Lower lobe of right lung (tissue), 2 donors: ENCODE data around the gene EFHC1. TPM values are rescaled to one million over a fixed set of nuclear protein-coding genes. Genes with fewer than 3 reads are reported as not detected.
"Not testable (repeated sequence)": the region's sequence is repeated elsewhere in the genome, so short reads cannot be mapped to it uniquely, and the experiment has no call there.

ENCODE experiments used
- ATAC-seq, 2 donors: fragments of 200-7000 bp; cut with Tn5 transposase; one replicate each; pipeline ENCODE4 v1.9.1; 2020 to 2022; ENCODE audit warnings: mild to moderate bottlenecking in 2 of 2, moderate library complexity in 2 of 2
- DNase-seq: peaks from one replicate; pipeline ENCODE4 v3.0.0-alpha.2; 2020
- H3K27ac ChIP-seq: fragments of 200-600 bp; one replicate; pipeline ENCODE4 v1.8.0; 2022
- H3K27me3 ChIP-seq: fragments of 200-600 bp; one replicate; pipeline ENCODE4 v1.8.0; 2022; ENCODE audit warnings: low read depth
- H3K36me3 ChIP-seq: fragments of 200-600 bp; one replicate; pipeline ENCODE4 v1.8.0; 2022; ENCODE audit warnings: mild to moderate bottlenecking
- H3K4me1 ChIP-seq: fragments of 200-600 bp; one replicate; pipeline ENCODE4 v1.8.0; 2022
- H3K4me3 ChIP-seq: fragments of 200-600 bp; one replicate; pipeline ENCODE4 v1.8.0; 2022; ENCODE audit warnings: mild to moderate bottlenecking
- H3K9me3 ChIP-seq: fragments of 200-600 bp; one replicate; pipeline ENCODE4 v1.8.0; 2022
- CTCF ChIP-seq: fragments of 200-600 bp; IDR thresholded peaks from one replicate; pipeline ENCODE4 v1.8.0; 2022; ENCODE audit warnings: antibody characterized with exemption, mild to moderate bottlenecking
- intact Hi-C: fragments of 100-400 bp; cut with DNase I; formaldehyde crosslinking; loops from one replicate; pipeline ENCODE4 v1.11.0; 2022
- total RNA-seq: library from RNA; stranded (reverse); fragmentation: NEBNext Ultra II Directional; extraction: Animal tissue kit (Norgen Biotek cat#: 25700); gene quantifications from one replicate; pipeline ENCODE4 v1.2.1, GENCODE V29; 2021
- donor health status: DM: no; HTN: yes; CAD: no; lungs with severe emphysema.

EFHC1 gene
- total RNA-seq, 1 donor from 2014 or later: 42.2 TPM

- DNase-seq (no peak), ATAC-seq (no peak)
- TF ChIP-seq CTCF: no peak
- no peak overlapping the region for H3K4me3 ChIP-seq
- peaks cover 7% of the 10 kb centered on the region for H3K36me3 ChIP-seq
- intact Hi-C loops: no loop called here
- no peaks in the 10 kb centered on the region for H3K9me3 ChIP-seq
- no peak overlapping the region for H3K27ac ChIP-seq
- H3K4me1 ChIP-seq: peaks cover 7% of the 10 kb centered on the region
- H3K27me3 ChIP-seq: no peaks in the 10 kb centered on the region
Observed at GRCh38 chr6:52423448-52423847, 3.3 kb downstream of the EFHC1 start.

GRCh38 chr6:52423971-52424381, 3.8 kb downstream of the EFHC1 start:
- DNase-seq (no peak), ATAC-seq (no peak)
- H3K4me1 ChIP-seq: peaks cover 7% of the 10 kb centered on the region
- no peak for TF ChIP-seq CTCF
- intact Hi-C loops: no loop called here
- peaks cover 7% of the 10 kb centered on the region for H3K36me3 ChIP-seq
- H3K9me3 ChIP-seq: no peaks in the 10 kb centered on the region
- H3K4me3 ChIP-seq: no peak overlapping the region
- H3K27ac ChIP-seq: no peak overlapping the region
- no peaks in the 10 kb centered on the region for H3K27me3 ChIP-seq

GRCh38 chr6:52424513-52424912, 4.4 kb downstream of the EFHC1 start:
- intact Hi-C loops: no loop called here
- Histone ChIP-seq H3K9me3 (no peaks in the 10 kb centered on the region), H3K27ac (no peak overlapping the region), H3K27me3 (no peaks in the 10 kb centered on the region), H3K36me3 (peaks cover 7% of the 10 kb centered on the region), H3K4me1 (peaks cover 7% of the 10 kb centered on the region), H3K4me3 (no peak overlapping the region)
- no peak for ATAC-seq
- no peak for DNase-seq
- TF ChIP-seq CTCF: no peak

- H3K27me3 ChIP-seq: no peaks in the 10 kb centered on the region
- intact Hi-C loops: no loop called here
- TF ChIP-seq CTCF: no peak
- no peak overlapping the region for H3K27ac ChIP-seq
- H3K4me1 ChIP-seq: no peaks in the 10 kb centered on the region
- DNase-seq: no peak
- H3K4me3 ChIP-seq: no peak overlapping the region
- H3K36me3 ChIP-seq: peaks cover 7% of the 10 kb centered on the region
- ATAC-seq: peak in 1 of 2 donors; percentile 66
- H3K9me3 ChIP-seq: no peaks in the 10 kb centered on the region
Observed at GRCh38 chr6:52426667-52427066, 6.5 kb downstream of the EFHC1 start.

GRCh38 chr6:52433294-52433693, 13.2 kb downstream of the EFHC1 start:
- H3K9me3 ChIP-seq, DNase-seq, H3K4me1 ChIP-seq, H3K27ac ChIP-seq, H3K27me3 ChIP-seq, ATAC-seq, H3K4me3 ChIP-seq, intact Hi-C loops, H3K36me3 ChIP-seq: not testable (repeated sequence)

GRCh38 chr6:52435345-52435744, 15.2 kb downstream of the EFHC1 start:
- Histone ChIP-seq H3K4me3 (no peak overlapping the region), H3K9me3 (no peaks in the 10 kb centered on the region), H3K27ac (no peak overlapping the region), H3K27me3 (no peaks in the 10 kb centered on the region), H3K4me1 (no peaks in the 10 kb centered on the region), H3K36me3 (peaks cover 7% of the 10 kb centered on the region)
- intact Hi-C loops: no loop called here
- DNase-seq (no peak), ATAC-seq (no peak)
- TF ChIP-seq CTCF: no peak
